Omental fat pad (tissue), 4 donors: ENCODE data around the gene RAB40AL. TPM values are rescaled to one million over a fixed set of nuclear protein-coding genes. Genes with fewer than 3 reads are reported as not detected.
A peak's percentile ranks its signal among the peaks of the same experiment; 100 is the strongest.
"Not testable (repeated sequence)": the region's sequence is repeated elsewhere in the genome, so short reads cannot be mapped to it uniquely, and the experiment has no call there.

Experiments
- ATAC-seq: fragments of 150-250 bp; one replicate; pipeline ENCODE4 v1.9.1; 2016; ENCODE audit warnings: mild to moderate bottlenecking, moderate library complexity; ENCODE audit not compliant: low FRiP score
- DNase-seq: peaks from one replicate; pipeline ENCODE4 v3.0.0-alpha.2; 2019; ENCODE audit warnings: low spot score
- total RNA-seq, 4 donors: library from RNA; depleted of rRNA; stranded (reverse); fragments of >200 nt; gene quantifications; one replicate each; pipeline ENCODE4 v1.1.0, GENCODE V29; 2016
- TF ChIP-seq, protein P1 (sequence below), 3 donors: fragments of 450-650 bp; IDR thresholded peaks; one replicate each; pipeline ENCODE4 v1.5.1; 2016 to 2017; ENCODE audit warnings: antibody characterized with exemption in 3 of 3, mild to moderate bottlenecking in 3 of 3, moderate library complexity in 2 of 3

The RAB40AL gene, protein sequence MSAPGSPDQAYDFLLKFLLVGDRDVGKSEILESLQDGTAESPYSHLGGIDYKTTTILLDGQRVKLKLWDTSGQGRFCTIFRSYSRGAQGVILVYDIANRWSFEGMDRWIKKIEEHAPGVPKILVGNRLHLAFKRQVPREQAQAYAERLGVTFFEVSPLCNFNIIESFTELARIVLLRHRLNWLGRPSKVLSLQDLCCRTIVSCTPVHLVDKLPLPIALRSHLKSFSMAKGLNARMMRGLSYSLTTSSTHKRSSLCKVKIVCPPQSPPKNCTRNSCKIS
- 1 to 10 TPM in 2 of 4 donors, under 1 TPM in 2; 0.74 to 2.3 (median 1.4) TPM for total RNA-seq

DNA sequence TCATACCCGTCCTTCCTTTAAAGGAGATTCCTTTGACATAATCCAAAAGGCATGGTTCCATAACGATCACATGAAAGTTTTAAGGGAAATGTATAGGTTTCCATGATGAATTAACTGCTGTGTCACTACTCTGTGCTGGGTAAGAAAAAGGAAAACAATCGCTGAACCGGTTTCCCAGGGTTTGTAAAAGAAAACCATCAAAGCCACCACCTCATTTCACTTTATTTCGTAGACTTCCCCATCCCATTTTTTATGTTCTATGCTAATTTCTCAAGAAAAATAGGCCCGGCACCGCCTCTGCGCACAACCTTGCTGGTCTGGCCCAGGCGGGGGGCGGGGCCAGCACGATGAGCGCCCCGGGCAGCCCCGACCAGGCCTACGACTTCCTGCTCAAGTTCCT is at the start of gene RAB40AL:
RAB40AL (plus strand) TSS at position 301 of the 400 bp plus-strand sequence; CDS start at position 348, 47 bp downstream.
- ATAC-seq, DNase-seq: not testable (repeated sequence)

DNA sequence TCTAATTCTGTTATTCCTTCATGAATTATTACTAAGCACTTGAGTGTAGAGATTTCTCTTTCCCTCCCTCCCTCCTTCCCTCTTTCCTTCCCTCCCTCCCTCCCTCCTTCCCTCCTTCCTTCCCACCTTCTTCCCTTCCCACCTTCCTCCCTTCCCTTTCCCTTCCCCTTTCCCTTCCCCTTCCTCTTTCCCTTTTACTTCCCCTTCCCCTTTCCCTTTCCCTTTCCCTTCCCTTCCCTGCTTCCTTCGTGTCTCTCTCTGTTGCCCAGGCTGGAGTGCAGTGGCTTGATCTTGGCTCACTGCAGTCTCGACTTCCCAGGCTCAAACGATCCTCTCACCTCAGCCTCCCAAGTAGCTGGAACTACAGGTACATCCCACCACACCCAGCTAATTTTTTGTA is 49.4 kb upstream of the RAB40AL start:
- TF ChIP-seq, protein P1, sequence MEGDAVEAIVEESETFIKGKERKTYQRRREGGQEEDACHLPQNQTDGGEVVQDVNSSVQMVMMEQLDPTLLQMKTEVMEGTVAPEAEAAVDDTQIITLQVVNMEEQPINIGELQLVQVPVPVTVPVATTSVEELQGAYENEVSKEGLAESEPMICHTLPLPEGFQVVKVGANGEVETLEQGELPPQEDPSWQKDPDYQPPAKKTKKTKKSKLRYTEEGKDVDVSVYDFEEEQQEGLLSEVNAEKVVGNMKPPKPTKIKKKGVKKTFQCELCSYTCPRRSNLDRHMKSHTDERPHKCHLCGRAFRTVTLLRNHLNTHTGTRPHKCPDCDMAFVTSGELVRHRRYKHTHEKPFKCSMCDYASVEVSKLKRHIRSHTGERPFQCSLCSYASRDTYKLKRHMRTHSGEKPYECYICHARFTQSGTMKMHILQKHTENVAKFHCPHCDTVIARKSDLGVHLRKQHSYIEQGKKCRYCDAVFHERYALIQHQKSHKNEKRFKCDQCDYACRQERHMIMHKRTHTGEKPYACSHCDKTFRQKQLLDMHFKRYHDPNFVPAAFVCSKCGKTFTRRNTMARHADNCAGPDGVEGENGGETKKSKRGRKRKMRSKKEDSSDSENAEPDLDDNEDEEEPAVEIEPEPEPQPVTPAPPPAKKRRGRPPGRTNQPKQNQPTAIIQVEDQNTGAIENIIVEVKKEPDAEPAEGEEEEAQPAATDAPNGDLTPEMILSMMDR (IDR thresholded peaks at IDR 0.05): no peak

DNA sequence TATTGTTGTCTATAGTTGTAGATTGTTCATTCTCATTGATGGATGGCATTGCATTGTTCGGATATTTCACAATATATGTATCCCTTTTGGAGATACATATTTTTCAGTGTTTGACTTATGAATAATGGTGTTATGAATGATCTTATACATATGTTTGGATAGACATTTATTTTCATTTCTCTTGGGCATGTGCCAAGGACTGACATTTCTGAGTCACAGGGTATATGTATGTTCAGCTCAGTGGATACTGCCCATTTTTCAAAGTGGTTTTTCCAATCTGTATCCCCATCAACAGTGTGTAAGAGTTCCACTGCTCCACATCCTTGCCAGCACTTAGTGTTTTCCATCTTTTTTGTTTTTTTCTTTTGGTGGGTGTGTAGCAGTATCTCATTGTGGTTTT is 45.0 kb upstream of the RAB40AL start:
- TF ChIP-seq, protein P1 (IDR thresholded peaks at IDR 0.05): no peak
- no peak for ATAC-seq
- no peak for DNase-seq

More for the DNA sequence above, 49.4 kb upstream of the RAB40AL start:
- ATAC-seq: no peak
- no peak for DNase-seq

DNA sequence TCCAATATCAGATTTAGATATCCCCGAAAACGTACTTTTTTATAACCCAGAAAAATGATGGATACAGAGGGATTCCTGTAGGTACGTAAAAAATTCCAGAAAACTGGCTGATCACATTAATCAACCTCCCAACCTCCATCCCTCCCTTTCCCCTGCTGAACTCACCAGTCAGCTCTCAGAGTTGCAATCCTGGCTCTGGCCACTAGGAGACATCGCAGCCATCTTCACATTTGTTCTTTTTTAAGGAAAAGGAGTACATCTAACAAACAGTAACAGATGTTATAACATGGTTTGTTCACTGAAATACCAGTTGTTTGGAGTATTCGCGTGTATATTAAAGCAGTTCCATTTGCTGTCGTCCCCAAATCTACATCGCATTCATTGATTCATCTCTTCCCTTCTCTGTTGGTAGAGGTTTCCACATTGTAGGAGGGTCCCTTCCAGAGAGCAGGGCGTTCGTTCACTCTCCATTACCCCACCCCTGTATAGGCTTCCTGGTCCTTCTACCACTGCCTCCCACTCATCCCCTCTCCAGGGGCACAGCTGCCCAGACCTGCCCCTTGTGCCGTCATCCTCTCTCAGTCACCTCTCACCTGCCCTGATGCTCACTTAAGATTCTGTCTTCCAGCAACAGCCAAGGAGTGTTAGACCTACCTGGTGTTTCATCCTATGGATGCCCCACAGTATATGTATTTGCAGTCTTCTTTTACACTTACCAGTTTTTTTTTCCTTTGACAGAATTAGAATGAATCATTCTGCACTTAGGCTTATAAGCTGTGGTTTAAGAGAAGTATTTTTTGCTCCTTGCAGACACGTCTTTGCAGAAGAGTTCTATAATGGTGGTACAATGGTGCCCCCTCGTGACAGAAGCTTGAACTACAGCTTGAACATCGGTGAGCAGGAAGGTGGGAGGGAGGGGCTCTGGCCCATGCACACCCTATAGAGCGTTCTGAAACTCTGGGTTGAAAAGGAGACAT is 36.8 kb upstream of the RAB40AL start:
- ATAC-seq: no peak
- TF ChIP-seq, protein P1 (IDR thresholded peaks at IDR 0.05): no peak
- DNase-seq: peak; percentile 92

DNA sequence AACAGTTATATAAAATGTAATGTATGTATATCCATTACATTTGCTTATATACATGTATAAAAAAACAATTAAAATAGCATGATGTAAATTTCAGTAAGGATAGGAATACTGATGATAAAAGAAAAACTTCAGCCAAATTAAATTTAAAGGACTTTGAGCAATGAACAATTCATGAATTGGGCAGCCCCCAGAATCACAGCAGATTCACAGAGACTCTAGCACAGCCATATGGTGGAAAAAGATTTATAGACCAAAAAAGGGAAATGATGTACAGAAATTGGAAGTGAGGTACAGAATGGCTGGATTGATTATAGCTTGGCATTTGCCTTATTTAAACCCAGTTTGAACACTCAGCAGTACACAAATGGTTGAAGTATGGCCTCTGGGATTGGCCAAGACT is 34.7 kb upstream of the RAB40AL start:
- no peak for ATAC-seq
- TF ChIP-seq, protein P1 (IDR thresholded peaks at IDR 0.05): no peak
- DNase-seq: no peak

DNA sequence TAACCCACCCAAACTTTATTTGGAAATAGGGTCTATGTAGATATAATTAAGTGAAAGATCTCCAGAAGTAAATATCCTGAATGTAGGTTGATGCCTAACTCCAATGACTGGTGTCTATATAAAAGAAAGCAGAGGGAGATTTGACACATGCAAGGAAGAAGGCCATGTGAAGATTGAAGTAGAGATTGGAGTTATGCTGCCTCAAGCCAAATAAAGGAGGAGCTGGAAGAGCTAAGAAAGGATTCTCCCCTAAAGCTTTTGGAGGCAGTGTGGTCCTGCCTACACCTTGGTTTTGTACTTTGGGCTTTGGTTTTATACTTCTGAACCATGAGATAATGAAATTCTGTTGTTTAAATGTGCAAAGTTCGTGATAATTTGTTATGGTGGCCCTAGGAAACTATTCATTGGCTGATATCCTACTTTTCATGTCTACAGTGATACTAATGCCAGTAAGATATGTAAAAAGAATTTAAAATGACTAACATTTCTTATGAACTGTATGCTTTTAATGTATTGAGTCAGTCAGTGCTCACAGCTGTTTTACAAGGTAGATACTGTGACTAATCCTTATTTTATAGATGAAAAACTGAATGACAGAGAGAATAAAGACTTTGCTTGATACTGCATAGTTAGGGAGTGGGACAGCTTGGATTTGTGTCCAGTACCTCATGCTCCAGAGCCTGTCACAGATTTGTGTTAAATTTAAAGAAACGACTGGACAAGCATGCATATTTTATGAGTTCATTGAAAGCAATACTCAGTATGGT is 5.9 kb upstream of the RAB40AL start:
- TF ChIP-seq, protein P1 (IDR thresholded peaks at IDR 0.05): no peak
- no peak for ATAC-seq
- DNase-seq: no peak

DNA sequence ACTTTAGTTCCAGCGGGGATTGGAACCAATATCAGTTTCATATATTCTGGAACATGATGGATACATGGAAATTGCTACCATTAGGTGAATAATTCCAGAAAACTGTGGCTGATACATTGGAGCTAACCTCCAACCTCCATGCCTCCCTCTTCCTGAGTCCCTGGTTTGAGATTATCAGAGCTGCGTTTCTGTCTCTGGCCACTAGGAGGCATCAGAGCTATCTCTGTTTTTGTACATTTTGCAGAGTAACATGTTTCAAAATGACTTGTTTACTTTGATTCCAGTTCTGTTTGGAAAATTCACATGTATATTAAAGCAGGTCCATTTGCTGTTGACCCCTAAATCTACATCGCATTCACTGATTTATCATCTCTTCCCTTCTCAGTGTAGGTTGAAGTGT is 2.4 kb upstream of the RAB40AL start:
- TF ChIP-seq, protein P1 (IDR thresholded peaks at IDR 0.05): no peak
- DNase-seq (no peak), ATAC-seq (no peak)
